Measurements from ENCODE around the gene CADPS2.

Gene CADPS2

DNA sequence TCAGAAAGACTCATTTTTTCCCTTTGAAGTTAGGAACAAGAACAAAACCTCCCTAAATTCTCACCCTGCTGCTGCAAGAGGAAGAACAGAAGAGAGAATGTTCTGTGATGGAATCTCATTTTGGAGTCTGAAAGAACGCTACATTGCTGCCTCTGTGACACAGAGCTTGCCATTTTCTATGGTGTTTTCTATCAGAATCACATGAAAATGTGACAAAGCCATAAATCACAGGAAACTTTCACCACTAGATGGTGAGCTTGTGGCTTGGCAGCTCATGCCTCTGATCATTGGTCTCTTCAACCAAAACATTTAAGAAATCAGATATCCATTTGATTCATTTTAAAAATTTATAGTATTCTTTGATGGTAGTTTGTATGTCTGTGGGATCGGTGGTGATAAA lies 82.9 kb downstream of the CADPS2 start:
- FAIRE-seq = no peak
- no peak for TF ChIP-seq PAX5 (IDR thresholded peaks at IDR 0.05; ENCODE audit: insufficient read depth, low read length, severe bottlenecking)
- TF ChIP-seq POLR2AphosphoS5 (IDR thresholded peaks at IDR 0.05; ENCODE audit: low read depth, low read length) = no peak
- no peak for TF ChIP-seq TAF1 (IDR thresholded peaks at IDR 0.05; ENCODE audit: low read depth, low read length)
- no peak for TF ChIP-seq SPI1 (IDR thresholded peaks at IDR 0.05; ENCODE audit: low read depth, low read length)
- TF ChIP-seq POU2F2 (IDR thresholded peaks at IDR 0.05; ENCODE audit: low read depth, low read length) = no peak
- no peak for TF ChIP-seq POLR2A (IDR thresholded peaks at IDR 0.05; ENCODE audit: low read depth, low read length)
- DNase-seq (ENCODE audit: insufficient read length, low spot score) = no peak

DNA sequence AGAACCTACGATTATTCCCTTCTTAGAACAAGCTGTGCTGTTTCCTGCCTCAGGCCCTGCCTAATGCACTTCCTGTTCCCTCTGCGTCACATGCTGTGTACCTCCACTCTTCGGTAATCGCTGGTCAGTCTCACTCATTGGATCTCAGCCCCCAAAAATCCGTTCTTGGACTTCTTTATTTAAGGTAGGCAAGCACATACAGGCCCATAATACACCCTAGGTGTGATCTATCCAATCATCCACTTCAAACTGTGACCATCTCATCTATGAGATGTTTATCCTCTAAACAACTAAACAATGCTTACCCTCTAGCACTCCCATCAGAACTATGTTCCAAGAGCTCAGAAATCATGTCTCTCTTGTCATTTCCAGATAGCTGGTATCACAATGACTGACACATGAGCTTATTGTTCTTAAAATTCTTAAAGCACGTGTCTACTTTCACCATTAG lies 83.9 kb downstream of the CADPS2 start:
- DNase-seq (ENCODE audit: insufficient read length, low spot score) (no peak), FAIRE-seq (no peak)
- TF ChIP-seq PAX5 (IDR thresholded peaks at IDR 0.05; ENCODE audit: insufficient read depth, low read length, severe bottlenecking) (no peak), POLR2A (IDR thresholded peaks at IDR 0.05; ENCODE audit: low read depth, low read length) (no peak), TAF1 (IDR thresholded peaks at IDR 0.05; ENCODE audit: low read depth, low read length) (no peak), POU2F2 (IDR thresholded peaks at IDR 0.05; ENCODE audit: low read depth, low read length) (no peak), SPI1 (IDR thresholded peaks at IDR 0.05; ENCODE audit: low read depth, low read length) (no peak), POLR2AphosphoS5 (IDR thresholded peaks at IDR 0.05; ENCODE audit: low read depth, low read length) (no peak)

DNA sequence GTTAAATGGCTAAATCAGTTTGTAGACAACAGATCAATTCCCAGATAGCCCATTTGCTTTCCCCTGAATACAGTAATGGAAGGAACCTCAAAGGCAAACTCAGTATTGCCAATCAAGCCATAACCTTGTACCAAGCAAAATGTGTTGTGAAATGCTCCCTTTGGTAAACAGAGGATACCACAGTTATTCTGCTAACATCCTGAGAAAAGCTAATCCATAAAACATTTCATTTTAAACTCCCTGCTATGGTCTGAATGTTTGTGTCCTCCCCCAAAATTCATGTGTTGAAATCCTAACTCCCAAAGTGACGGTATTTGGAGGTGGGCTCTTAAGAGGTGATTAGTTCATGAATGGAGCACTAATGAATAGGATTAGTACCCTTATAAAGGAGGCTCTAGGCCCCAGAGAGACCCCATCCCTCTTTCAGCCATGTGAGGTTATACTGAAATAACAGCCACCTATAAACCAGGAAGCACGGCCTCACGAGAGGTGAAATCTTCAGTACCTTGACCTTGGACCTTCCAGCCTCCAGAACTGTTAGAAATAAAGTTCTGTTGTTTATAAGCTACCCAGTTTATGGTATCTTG lies 94.2 kb downstream of the CADPS2 start:
- no peak for DNase-seq (ENCODE audit: insufficient read length, low spot score)
- no peak for FAIRE-seq
- TF ChIP-seq POLR2A (IDR thresholded peaks at IDR 0.05; ENCODE audit: low read depth, low read length) = no peak
- no peak for TF ChIP-seq PAX5 (IDR thresholded peaks at IDR 0.05; ENCODE audit: insufficient read depth, low read length, severe bottlenecking)

DNA sequence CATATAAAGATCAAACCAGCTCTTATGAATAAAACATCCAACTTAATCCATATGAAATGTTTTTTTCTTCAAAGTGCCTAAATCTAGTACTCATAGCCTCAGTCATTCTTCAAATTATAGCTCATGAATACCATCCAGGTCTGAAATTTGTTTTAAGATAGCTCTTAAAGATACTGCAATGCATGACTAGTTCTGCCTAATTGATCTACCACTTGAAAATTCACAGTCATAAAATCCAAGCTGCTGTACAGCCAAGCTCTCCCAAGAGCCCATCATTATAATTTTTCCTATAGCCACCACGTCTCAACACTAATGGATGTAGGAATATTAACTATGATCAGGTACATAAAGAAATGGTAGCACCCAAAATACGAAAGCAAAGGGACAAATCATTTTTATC lies 95.7 kb downstream of the CADPS2 start:
- DNase-seq (ENCODE audit: insufficient read length, low spot score) (no peak), FAIRE-seq (no peak)
- TF ChIP-seq POLR2AphosphoS5 (IDR thresholded peaks at IDR 0.05; ENCODE audit: low read depth, low read length) (no peak), POLR2A (IDR thresholded peaks at IDR 0.05; ENCODE audit: low read depth, low read length) (no peak), PAX5 (IDR thresholded peaks at IDR 0.05; ENCODE audit: insufficient read depth, low read length, severe bottlenecking) (no peak), TAF1 (IDR thresholded peaks at IDR 0.05; ENCODE audit: low read depth, low read length) (no peak), SPI1 (IDR thresholded peaks at IDR 0.05; ENCODE audit: low read depth, low read length) (no peak), POU2F2 (IDR thresholded peaks at IDR 0.05; ENCODE audit: low read depth, low read length) (no peak)

DNA sequence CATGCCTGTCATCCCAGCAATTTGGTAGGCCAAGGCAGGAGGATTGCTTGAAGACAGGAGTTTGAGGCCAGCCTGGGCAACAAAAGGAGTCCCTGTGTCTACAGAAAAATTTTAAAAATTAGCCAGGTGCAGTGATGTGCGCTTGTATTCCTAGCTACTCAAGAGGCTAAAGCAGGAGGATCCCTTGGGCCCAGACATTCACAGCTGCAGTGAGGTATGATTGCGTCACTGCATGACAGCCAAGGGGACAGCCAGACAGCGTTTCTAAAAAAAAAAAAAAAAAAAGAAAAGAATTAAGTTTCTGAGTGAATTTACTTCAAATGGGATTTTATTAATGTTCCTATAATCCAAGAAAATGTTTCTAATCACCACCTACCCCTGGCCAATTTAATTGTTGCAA lies 96.1 kb downstream of the CADPS2 start:
- DNase-seq (ENCODE audit: insufficient read length, low spot score) (no peak), FAIRE-seq (no peak)
- TF ChIP-seq POLR2AphosphoS5 (IDR thresholded peaks at IDR 0.05; ENCODE audit: low read depth, low read length) (no peak), SPI1 (IDR thresholded peaks at IDR 0.05; ENCODE audit: low read depth, low read length) (no peak), TAF1 (IDR thresholded peaks at IDR 0.05; ENCODE audit: low read depth, low read length) (no peak), POLR2A (IDR thresholded peaks at IDR 0.05; ENCODE audit: low read depth, low read length) (no peak), POU2F2 (IDR thresholded peaks at IDR 0.05; ENCODE audit: low read depth, low read length) (no peak), PAX5 (IDR thresholded peaks at IDR 0.05; ENCODE audit: insufficient read depth, low read length, severe bottlenecking) (no peak)

DNA sequence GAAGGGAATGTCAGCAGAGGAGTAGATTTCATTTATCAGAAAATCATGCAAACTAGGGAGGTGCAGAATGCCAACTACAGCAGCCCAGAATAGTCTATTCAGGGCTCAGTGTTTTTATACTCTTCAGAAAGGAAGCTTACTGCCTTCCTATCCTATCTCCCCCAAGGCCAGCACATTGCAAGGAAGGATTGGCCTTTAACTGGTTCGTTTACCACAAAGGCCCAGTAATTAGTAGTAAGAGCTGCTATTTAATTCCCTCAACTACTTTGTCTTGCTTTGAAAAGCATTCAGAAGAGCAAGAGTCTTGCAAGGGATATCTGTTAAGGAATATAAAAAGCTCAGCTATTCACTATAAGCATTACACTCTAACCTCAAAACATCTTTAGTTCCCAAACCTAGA lies 97.1 kb downstream of the CADPS2 start:
- no peak for DNase-seq (ENCODE audit: insufficient read length, low spot score)
- no peak for TF ChIP-seq POU2F2 (IDR thresholded peaks at IDR 0.05; ENCODE audit: low read depth, low read length)
- TF ChIP-seq SPI1 (IDR thresholded peaks at IDR 0.05; ENCODE audit: low read depth, low read length) = no peak
- no peak for TF ChIP-seq PAX5 (IDR thresholded peaks at IDR 0.05; ENCODE audit: insufficient read depth, low read length, severe bottlenecking)
- no peak for TF ChIP-seq POLR2A (IDR thresholded peaks at IDR 0.05; ENCODE audit: low read depth, low read length)
- TF ChIP-seq TAF1 (IDR thresholded peaks at IDR 0.05; ENCODE audit: low read depth, low read length) = no peak
- TF ChIP-seq POLR2AphosphoS5 (IDR thresholded peaks at IDR 0.05; ENCODE audit: low read depth, low read length) = no peak
- no peak for FAIRE-seq

DNA sequence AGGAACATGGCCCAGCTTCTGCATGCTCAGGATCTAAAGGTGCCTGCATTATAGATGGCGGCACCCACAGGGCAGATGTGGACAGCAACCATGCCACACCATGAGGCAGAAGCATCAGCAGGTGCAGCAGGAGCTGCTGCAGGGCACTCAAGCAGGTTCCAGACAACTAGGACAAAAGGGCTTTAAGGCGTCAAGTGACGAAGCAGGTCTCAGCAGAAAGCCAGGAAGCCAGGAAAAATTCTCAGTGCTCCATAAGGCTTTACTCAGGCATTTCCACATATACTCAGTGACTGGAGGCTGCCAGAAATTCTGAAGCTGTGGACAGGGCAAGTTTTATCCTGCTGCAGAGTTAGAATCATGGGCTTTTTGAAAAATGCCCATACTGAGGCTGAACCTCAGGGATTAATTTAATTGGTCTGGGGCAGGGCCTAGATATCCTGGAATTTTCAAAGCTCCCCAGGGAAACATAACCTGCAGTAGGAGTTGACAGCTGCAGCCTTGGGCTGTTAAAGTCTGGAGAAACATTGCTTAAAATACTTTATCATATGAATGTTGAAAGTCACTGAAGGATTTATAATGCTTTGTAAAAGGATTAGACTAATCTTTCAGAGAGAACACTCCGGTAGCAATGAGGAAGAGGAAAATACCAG lies 115.4 kb downstream of the CADPS2 start:
- no peak for TF ChIP-seq POU2F2 (IDR thresholded peaks at IDR 0.05; ENCODE audit: low read depth, low read length)
- TF ChIP-seq POLR2A (IDR thresholded peaks at IDR 0.05; ENCODE audit: low read depth, low read length) = no peak
- no peak for TF ChIP-seq SPI1 (IDR thresholded peaks at IDR 0.05; ENCODE audit: low read depth, low read length)
- TF ChIP-seq POLR2AphosphoS5 (IDR thresholded peaks at IDR 0.05; ENCODE audit: low read depth, low read length) = no peak
- TF ChIP-seq PAX5 (IDR thresholded peaks at IDR 0.05; ENCODE audit: insufficient read depth, low read length, severe bottlenecking) = no peak
- no peak for TF ChIP-seq TAF1 (IDR thresholded peaks at IDR 0.05; ENCODE audit: low read depth, low read length)
- no peak for DNase-seq (ENCODE audit: insufficient read length, low spot score)
- no peak for FAIRE-seq

DNA sequence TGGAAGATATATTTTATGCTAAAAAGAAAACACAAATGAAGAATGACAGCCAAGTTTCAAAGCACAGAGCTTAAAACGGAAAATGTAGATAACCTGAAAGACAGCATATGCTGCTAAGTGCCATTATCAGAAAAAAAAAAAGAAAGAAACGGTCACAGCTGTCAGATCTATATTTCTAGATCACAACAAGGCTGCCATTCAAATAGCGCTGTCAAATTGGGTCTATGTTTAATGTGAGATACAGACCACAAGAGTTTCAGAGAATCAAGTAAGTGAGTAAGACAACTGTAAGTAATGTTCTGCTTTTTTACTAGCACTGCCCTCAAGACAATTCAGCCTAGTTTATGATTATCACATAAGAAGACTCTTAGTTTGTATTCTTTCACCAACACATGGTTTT lies 117.4 kb downstream of the CADPS2 start:
- TF ChIP-seq POLR2AphosphoS5 (IDR thresholded peaks at IDR 0.05; ENCODE audit: low read depth, low read length) (no peak), POLR2A (IDR thresholded peaks at IDR 0.05; ENCODE audit: low read depth, low read length) (no peak), POU2F2 (IDR thresholded peaks at IDR 0.05; ENCODE audit: low read depth, low read length) (no peak), TAF1 (IDR thresholded peaks at IDR 0.05; ENCODE audit: low read depth, low read length) (no peak), SPI1 (IDR thresholded peaks at IDR 0.05; ENCODE audit: low read depth, low read length) (no peak), PAX5 (IDR thresholded peaks at IDR 0.05; ENCODE audit: insufficient read depth, low read length, severe bottlenecking) (no peak)
- FAIRE-seq (no peak), DNase-seq (ENCODE audit: insufficient read length, low spot score) (no peak)

DNA sequence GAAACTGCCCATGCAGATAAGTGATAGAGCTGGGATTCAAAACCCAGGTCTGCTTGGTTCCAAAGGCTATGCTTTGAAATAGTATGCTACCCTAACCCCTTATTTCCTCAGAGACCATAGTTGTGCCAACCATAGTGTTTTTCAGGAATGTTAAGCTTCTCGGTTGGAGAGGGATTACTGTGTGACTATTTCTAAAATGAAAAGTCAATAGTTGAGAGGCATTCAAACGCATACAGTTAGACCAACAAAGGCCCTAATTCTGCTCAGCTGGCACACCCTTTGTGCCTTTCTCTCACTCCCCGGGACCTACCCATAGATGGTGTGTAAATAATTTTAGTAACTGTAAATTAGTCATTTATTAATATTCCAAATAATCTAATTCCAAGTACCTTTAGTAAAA lies 118.9 kb downstream of the CADPS2 start:
- TF ChIP-seq SPI1 (IDR thresholded peaks at IDR 0.05; ENCODE audit: low read depth, low read length) = no peak
- TF ChIP-seq TAF1 (IDR thresholded peaks at IDR 0.05; ENCODE audit: low read depth, low read length) = no peak
- TF ChIP-seq POLR2A (IDR thresholded peaks at IDR 0.05; ENCODE audit: low read depth, low read length) = no peak
- no peak for TF ChIP-seq PAX5 (IDR thresholded peaks at IDR 0.05; ENCODE audit: insufficient read depth, low read length, severe bottlenecking)
- no peak for TF ChIP-seq POU2F2 (IDR thresholded peaks at IDR 0.05; ENCODE audit: low read depth, low read length)
- no peak for TF ChIP-seq POLR2AphosphoS5 (IDR thresholded peaks at IDR 0.05; ENCODE audit: low read depth, low read length)
- FAIRE-seq = no peak

More for the DNA sequence above, 118.9 kb downstream of the CADPS2 start:
- no peak for DNase-seq (ENCODE audit: insufficient read length, low spot score)
